Natural killer cell (primary cell): ENCODE measurements around the gene OBP2A. TPM values are rescaled to one million over a fixed set of nuclear protein-coding genes. Genes with fewer than 3 reads are reported as not detected.

Source experiments
- ATAC-seq, 3 donors: fragments of 150-1000 bp in 2 of 3; fragments of 200-7000 bp in 1 of 3; cut with Tn5 transposase; 1 replicate in 1 of 3; 2 replicates in 2 of 3; pipeline ENCODE4 v1.10.0; 2021; ENCODE audit warnings: mild to moderate bottlenecking in 2 of 3, moderate library complexity in 2 of 3
- DNase-seq, 2 donors: peaks; one replicate each; pipeline versions ENCODE4 v3.0.0 to v3.0.0-alpha.2; 2013 to 2021; ENCODE audit warnings: mixed read lengths in 1 of 2
- H3K27ac ChIP-seq: one replicate; pipeline ENCODE4 v1.5.1; 2013; ENCODE audit warnings: mild to moderate bottlenecking, low read length
- H3K27me3 ChIP-seq: one replicate; pipeline ENCODE4 v1.6.1; 2013; ENCODE audit warnings: low read length; ENCODE audit not compliant: control insufficient read depth, insufficient read depth
- H3K36me3 ChIP-seq: one replicate; pipeline ENCODE4 v1.6.1; 2013; ENCODE audit warnings: low read length; ENCODE audit not compliant: control insufficient read depth, insufficient read depth
- H3K4me1 ChIP-seq: one replicate; pipeline ENCODE4 v1.6.1; 2013; ENCODE audit warnings: low read length; ENCODE audit not compliant: control insufficient read depth, insufficient read depth
- H3K4me3 ChIP-seq: one replicate; pipeline ENCODE4 v1.5.1; 2013; ENCODE audit warnings: low read length
- H3K9me3 ChIP-seq: one replicate; pipeline ENCODE4 v1.6.1; 2013; ENCODE audit warnings: low read length; ENCODE audit not compliant: control insufficient read depth, insufficient read depth
- H3K27ac Mint-ChIP-seq, 2 donors: one replicate each; pipeline ENCODE4 v1.8.0; 2022; ENCODE audit warnings: mild to moderate bottlenecking in 2 of 2, mixed read lengths in 2 of 2, moderate library complexity in 1 of 2
- H3K27me3 Mint-ChIP-seq, 2 donors: one replicate each; pipeline ENCODE4 v1.8.0; 2022; ENCODE audit warnings: low read depth in 2 of 2, mixed read lengths in 2 of 2
- H3K36me3 Mint-ChIP-seq: one replicate; pipeline ENCODE4 v1.8.0; 2022; ENCODE audit warnings: mixed read lengths
- H3K4me1 Mint-ChIP-seq, 2 donors: one replicate each; pipeline ENCODE4 v1.8.0; 2022; ENCODE audit warnings: mixed read lengths in 2 of 2
- H3K4me3 Mint-ChIP-seq: one replicate; pipeline ENCODE4 v1.8.0; 2022; ENCODE audit warnings: mild to moderate bottlenecking, moderate library complexity, mixed read lengths
- H3K9me3 Mint-ChIP-seq, 2 donors: one replicate each; pipeline ENCODE4 v1.8.0; 2022; ENCODE audit warnings: mixed read lengths in 2 of 2
- WGBS: methylation state at CpG from one replicate; pipeline ENCODE4 v1.1.7; 2013; ENCODE audit warnings: missing lambda C conversion rate; ENCODE audit not compliant: insufficient coverage; 5-methylcytosine and 5-hydroxymethylcytosine counted together
- intact Hi-C: fragments of 100-400 bp; cut with micrococcal nuclease; formaldehyde crosslinking; loops from one replicate; pipeline ENCODE4 v1.14.2; 2022
- total RNA-seq, 4 donors: library from RNA; stranded (reverse); fragments of 120-200 nt in 1 of 4; gene quantifications; one replicate each; pipeline versions ENCODE4 v1.2.3 to v1.2.4, GENCODE V29; 2013 to 2022
- TF ChIP-seq, protein P1 (sequence below): fragments of 200-600 bp; IDR thresholded peaks from one replicate; pipeline ENCODE4 v1.8.0; 2022; ENCODE audit warnings: antibody characterized with exemption

The OBP2A gene
- total RNA-seq, 3 donors from 2014 or later (not counting 1 experiment from before 2014, with no cell fraction given): not detected

DNA sequence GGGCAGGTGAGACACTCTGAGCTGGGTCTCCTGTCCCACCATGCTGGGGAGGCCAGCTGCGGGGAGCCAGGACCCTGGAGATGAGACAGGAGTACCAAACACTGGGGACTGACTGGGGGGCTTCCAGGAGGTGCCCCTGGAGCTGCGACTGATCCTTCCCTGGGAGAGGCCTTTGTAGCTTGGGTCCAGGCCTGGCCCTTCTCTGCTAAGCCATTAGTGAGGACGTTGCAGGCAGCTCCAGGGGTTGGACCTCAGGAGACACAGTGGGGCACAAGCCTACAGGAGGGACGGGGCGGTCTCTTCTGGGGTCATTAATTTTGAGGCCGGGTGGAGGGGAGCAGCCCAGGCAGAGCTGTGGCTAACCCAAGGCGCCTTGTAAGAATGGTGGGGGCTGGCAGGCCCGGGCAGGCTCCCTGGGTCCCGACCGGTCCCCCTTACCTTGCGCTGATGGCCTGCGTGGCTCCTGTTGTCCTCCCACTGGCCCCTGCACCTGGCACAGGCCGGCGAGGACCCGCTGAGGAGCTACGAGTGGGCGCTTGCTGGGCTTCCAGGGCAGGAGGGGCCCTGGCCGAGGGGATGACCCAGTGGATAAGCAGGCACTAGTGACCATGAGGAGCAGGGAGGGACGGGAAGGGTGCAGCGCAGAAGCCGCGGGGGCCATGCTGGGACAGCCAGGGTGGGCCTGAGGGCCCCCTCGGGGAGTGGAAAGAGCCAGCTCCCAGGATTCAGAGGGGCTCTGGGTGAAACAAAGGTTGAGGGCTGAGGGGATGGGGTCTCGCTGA, 40.3 kb upstream of the OBP2A start:
- H3K27ac Mint-ChIP-seq: no peak overlapping the region
- Histone ChIP-seq H3K9me3 (no peaks in the 10 kb centered on the region), H3K4me3 (no peak overlapping the region), H3K4me1 (peaks cover 15% of the 10 kb centered on the region), H3K36me3 (peaks cover 10% of the 10 kb centered on the region), H3K27ac (no peak overlapping the region), H3K27me3 (no peaks in the 10 kb centered on the region)
- peaks cover 10 to 23% of the 10 kb centered on the region in 2 donors for H3K4me1 Mint-ChIP-seq
- peaks cover 4 to 5% of the 10 kb centered on the region in 2 donors for H3K9me3 Mint-ChIP-seq
- H3K4me3 Mint-ChIP-seq: no peak overlapping the region
- H3K27me3 Mint-ChIP-seq: no peaks in the 10 kb centered on the region
- WGBS: 96% methylated on average over 24 of the region's 24 CpGs
- TF ChIP-seq, protein P1, sequence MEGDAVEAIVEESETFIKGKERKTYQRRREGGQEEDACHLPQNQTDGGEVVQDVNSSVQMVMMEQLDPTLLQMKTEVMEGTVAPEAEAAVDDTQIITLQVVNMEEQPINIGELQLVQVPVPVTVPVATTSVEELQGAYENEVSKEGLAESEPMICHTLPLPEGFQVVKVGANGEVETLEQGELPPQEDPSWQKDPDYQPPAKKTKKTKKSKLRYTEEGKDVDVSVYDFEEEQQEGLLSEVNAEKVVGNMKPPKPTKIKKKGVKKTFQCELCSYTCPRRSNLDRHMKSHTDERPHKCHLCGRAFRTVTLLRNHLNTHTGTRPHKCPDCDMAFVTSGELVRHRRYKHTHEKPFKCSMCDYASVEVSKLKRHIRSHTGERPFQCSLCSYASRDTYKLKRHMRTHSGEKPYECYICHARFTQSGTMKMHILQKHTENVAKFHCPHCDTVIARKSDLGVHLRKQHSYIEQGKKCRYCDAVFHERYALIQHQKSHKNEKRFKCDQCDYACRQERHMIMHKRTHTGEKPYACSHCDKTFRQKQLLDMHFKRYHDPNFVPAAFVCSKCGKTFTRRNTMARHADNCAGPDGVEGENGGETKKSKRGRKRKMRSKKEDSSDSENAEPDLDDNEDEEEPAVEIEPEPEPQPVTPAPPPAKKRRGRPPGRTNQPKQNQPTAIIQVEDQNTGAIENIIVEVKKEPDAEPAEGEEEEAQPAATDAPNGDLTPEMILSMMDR: no peak
- DNase-seq (no peak), ATAC-seq (no peak)
- H3K36me3 Mint-ChIP-seq: peaks cover 10% of the 10 kb centered on the region
- intact Hi-C loops: no loop called here

DNA sequence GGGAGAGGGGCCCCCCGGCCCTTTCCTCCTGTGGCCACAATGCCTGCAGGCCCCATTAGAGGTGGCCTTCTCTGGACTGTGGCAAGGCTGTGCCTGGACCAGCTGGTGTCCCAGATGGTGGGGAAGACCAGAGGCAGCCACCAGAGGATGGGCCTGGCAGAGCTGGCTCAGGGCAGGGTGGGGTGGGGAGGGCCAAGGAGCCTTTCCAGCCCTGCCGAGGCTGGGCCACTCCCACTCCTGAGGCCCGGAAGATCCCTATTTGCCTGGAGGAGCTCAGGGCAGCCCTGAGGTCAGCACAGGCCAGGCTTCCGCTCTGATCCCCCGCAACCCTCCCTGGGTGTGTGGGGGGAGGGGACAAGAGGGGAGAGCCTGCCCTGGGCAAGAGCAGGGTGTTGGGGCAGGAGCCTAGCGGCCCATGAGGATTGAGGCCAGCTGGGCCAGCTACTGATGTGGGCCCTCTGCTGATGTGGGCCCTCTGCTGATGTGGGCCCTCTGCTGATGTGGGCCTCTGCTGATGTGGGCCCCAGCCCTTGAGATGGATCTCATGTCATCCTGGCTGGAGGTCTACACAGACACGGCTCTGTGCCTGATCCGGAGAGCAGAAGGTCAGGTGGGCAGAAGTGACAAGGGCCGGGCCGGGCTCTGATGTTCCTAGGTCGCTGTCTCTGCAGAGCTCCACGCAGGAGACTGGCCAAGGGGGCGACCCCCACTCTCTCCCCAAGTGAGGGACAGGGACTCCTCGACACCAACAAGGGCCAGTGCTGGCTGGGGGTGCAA, 39.4 kb upstream of the OBP2A start:
- no peak for DNase-seq
- no peak overlapping the region for H3K4me3 ChIP-seq
- peaks cover 10% of the 10 kb centered on the region for H3K36me3 ChIP-seq
- peaks cover 10% of the 10 kb centered on the region for H3K36me3 Mint-ChIP-seq
- no peaks in the 10 kb centered on the region for H3K9me3 ChIP-seq
- no peak overlapping the region for H3K27ac ChIP-seq
- TF ChIP-seq, protein P1: no peak
- WGBS: 91% methylated on average over 14 of the region's 14 CpGs
- H3K27me3 ChIP-seq: no peaks in the 10 kb centered on the region
- H3K4me3 Mint-ChIP-seq: no peak overlapping the region
- no peak overlapping the region for H3K27ac Mint-ChIP-seq
- H3K4me1 ChIP-seq: peaks cover 9% of the 10 kb centered on the region
- H3K9me3 Mint-ChIP-seq: peaks cover 4 to 5% of the 10 kb centered on the region in 2 donors
- H3K27me3 Mint-ChIP-seq: no peaks in the 10 kb centered on the region
- no peak for ATAC-seq
- H3K4me1 Mint-ChIP-seq: peaks cover 14 to 20% of the 10 kb centered on the region in 2 donors
- intact Hi-C loops: no loop called here

GRCh38 chr9:135507104-135508035, 38.6 kb upstream of the OBP2A start:
- DNase-seq: no peak
- no peak overlapping the region for H3K27ac ChIP-seq
- no peak overlapping the region for H3K4me3 Mint-ChIP-seq
- H3K27me3 ChIP-seq: no peaks in the 10 kb centered on the region
- H3K27ac Mint-ChIP-seq: no peak overlapping the region
- H3K4me1 Mint-ChIP-seq: peaks cover 9 to 11% of the 10 kb centered on the region in 2 donors
- intact Hi-C loops: no loop called here
- TF ChIP-seq, protein P1: no peak
- H3K4me3 ChIP-seq: no peak overlapping the region
- no peak for ATAC-seq
- H3K36me3 ChIP-seq: peaks cover 10% of the 10 kb centered on the region
- H3K9me3 Mint-ChIP-seq: peaks cover 4 to 5% of the 10 kb centered on the region in 2 donors
- H3K27me3 Mint-ChIP-seq: no peaks in the 10 kb centered on the region
- peaks cover 10% of the 10 kb centered on the region for H3K36me3 Mint-ChIP-seq
- no peaks in the 10 kb centered on the region for H3K4me1 ChIP-seq
- 93% methylated on average over 22 of the region's 23 CpGs for WGBS
- no peaks in the 10 kb centered on the region for H3K9me3 ChIP-seq
